Measurements from ENCODE around the gene CD276. TPM values are rescaled to one million over a fixed set of nuclear protein-coding genes. Genes with fewer than 3 reads are reported as not detected.

Gene CD276
- total RNA-seq, 2 experiments from 2014 or later = not detected

DNA sequence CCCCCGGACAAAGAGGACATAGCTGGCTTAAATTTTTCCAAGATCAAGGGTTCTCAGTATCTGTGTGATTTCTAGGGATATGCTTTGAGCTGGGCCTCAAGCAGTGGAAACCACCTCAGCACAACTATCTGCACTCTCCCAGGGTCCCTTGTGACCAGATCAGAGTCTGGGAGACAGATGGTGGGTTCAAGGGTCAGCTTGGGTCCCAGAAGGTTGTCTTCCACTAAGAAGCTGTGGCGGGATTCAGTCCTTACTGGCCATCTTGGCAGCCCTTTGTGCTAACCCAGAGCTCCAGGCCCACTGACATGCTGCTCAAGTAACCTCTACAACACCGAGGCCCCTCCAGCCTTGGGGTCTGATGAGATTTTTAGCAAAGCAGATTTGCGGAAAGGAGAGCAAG lies 66.3 kb downstream of the CD276 start:
- Mint-ChIP-seq H3K36me3 (ENCODE audit: low read depth) (no peaks in the 10 kb centered on the region), H3K27ac (no peak overlapping the region), H3K9me3 (ENCODE audit: insufficient read depth) (no peaks in the 10 kb centered on the region), H3K4me1 (ENCODE audit: low read depth) (no peaks in the 10 kb centered on the region), H3K4me3 (no peak overlapping the region), H3K27me3 (ENCODE audit: low read depth) (peaks cover 31% of the 10 kb centered on the region)
- CTCF ChIA-PET = no interaction called here
- ATAC-seq (no peak), DNase-seq (no peak)
- POLR2A ChIA-PET = no interaction called here

DNA sequence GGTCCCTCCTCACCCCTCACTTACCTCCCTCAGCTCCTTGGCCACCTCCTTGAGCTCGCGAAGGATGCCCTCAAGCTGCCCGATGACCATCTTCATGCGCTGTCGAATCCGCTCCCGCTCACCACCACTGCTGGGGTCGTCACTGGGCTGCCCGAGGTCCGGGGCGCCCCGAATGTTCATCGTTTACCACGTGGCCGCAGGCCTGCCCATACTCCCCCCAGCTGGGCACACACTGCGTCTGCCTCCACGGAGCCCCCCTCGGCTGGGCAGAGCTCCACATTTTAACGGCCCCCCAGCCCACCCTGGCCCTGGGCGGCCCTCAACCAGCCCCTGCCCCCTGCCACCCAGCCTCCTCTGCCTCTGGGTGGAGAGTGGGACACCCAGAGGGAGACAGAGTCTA lies 66.8 kb downstream of the CD276 start:
- DNase-seq (no peak), ATAC-seq (no peak)
- ChIA-PET POLR2A (no interaction called here), CTCF (no interaction called here)
- no peak overlapping the region for H3K4me3 Mint-ChIP-seq
- no peaks in the 10 kb centered on the region for H3K4me1 Mint-ChIP-seq (ENCODE audit: low read depth)
- no peaks in the 10 kb centered on the region for H3K9me3 Mint-ChIP-seq (ENCODE audit: insufficient read depth)
- no peaks in the 10 kb centered on the region for H3K36me3 Mint-ChIP-seq (ENCODE audit: low read depth)
- H3K27me3 Mint-ChIP-seq (ENCODE audit: low read depth) = peaks cover 36% of the 10 kb centered on the region
- H3K27ac Mint-ChIP-seq = no peak overlapping the region

DNA sequence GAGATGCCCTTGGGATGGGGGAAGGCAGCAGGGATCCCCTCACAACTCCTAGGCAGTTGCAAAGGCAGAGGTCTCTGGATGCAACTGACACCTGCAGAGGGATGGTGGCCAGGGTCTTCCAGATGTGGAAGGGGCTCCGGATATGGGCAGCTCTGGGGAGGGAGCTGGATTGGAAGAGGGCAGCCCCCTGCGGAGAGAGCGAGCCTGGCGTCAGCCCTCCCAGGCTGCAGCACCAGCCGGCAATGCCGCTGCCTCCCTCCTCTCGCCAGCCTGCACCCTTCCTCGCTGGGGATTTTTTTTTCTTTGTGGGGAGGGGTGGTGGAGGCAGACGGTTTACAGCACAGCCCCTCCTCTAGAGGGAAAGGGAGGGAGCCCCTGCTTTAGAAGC lies 67.3 kb downstream of the CD276 start:
- H3K9me3 Mint-ChIP-seq (ENCODE audit: insufficient read depth) = no peaks in the 10 kb centered on the region
- H3K4me1 Mint-ChIP-seq (ENCODE audit: low read depth) = no peaks in the 10 kb centered on the region
- ATAC-seq = no peak
- H3K4me3 Mint-ChIP-seq = no peak overlapping the region
- ChIA-PET CTCF (no interaction called here), POLR2A (no interaction called here)
- H3K27ac Mint-ChIP-seq = no peak overlapping the region
- H3K36me3 Mint-ChIP-seq (ENCODE audit: low read depth) = no peaks in the 10 kb centered on the region
- H3K27me3 Mint-ChIP-seq (ENCODE audit: low read depth) = peaks cover 42% of the 10 kb centered on the region
- DNase-seq = no peak

DNA sequence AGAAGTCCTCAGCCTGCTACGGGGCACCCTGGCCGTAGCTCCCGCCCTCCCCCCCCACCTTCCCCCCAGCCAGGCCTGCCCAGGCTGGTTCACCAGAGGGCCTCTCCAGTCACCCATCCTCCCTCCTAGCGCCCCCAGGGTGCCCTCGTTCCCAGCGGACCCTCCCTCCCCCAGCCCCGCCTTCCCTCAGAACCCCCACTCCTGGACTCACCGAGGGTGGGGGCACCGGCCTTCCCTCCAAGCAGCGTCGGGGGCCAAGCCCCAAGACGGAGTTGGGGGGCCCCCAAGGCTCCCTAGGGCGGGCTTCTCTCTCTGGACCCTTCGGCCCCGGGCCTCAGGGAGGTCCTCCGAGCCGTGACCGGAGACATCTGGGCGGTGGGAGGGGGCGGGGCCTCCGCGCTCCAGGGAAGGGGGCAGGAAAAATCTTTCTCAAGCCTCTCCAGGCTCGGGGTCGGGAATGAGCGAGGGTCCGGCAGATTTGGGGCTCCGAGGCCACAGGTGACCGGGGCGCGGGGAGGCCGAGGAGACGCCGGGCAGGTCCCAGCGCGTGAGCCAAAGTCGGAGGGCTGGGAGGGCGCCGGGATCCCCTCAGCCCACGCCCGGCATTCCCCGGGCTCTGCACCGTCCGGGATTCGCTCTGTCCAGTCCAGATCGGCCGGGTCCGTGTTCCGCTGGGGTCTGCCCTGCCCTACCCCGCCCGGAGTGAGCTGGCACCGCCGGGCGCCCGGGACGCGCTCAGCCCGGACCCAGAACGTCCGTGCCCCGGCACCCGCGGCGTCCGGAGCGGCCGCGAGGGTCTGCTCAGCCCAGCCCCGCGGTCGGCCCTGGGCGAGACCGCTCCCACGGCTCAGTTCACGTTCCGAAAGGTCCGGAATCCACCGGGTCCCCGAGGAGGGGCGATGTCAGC lies 68.0 kb downstream of the CD276 start:
- POLR2A ChIA-PET = no interaction called here
- DNase-seq = no peak
- H3K4me3 Mint-ChIP-seq = no peak overlapping the region
- no peak for ATAC-seq
- H3K27me3 Mint-ChIP-seq (ENCODE audit: low read depth) = peaks cover 46% of the 10 kb centered on the region
- CTCF ChIA-PET = no interaction called here
- H3K27ac Mint-ChIP-seq = no peak overlapping the region
- no peaks in the 10 kb centered on the region for H3K36me3 Mint-ChIP-seq (ENCODE audit: low read depth)
- no peaks in the 10 kb centered on the region for H3K9me3 Mint-ChIP-seq (ENCODE audit: insufficient read depth)
- H3K4me1 Mint-ChIP-seq (ENCODE audit: low read depth) = no peaks in the 10 kb centered on the region

DNA sequence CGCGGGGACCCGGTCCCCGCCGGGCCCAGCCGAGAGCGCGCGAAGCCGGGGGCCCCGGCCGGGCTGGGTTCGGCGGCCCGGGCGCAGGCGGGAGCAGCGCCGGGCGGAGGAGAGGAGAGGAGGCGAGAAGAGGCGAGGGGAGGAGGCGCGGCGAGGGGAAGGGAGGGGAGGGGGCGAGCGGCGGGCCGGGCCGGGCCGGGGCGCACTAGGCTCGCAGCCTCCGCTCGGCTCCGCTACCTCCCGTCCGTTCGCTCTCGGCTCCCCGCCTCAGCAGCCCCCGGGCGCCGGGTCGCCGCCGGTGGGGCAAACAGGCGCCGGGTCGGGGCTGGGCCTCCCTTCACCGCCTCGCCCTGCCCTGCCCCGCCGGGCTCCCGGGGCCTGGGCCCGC lies 68.6 kb downstream of the CD276 start:
- Mint-ChIP-seq H3K4me1 (ENCODE audit: low read depth) (no peaks in the 10 kb centered on the region), H3K9me3 (ENCODE audit: insufficient read depth) (no peaks in the 10 kb centered on the region), H3K27ac (no peak overlapping the region), H3K36me3 (ENCODE audit: low read depth) (no peaks in the 10 kb centered on the region), H3K27me3 (ENCODE audit: low read depth) (peaks cover 51% of the 10 kb centered on the region), H3K4me3 (no peak overlapping the region)
- POLR2A ChIA-PET = no interaction called here
- no peak for ATAC-seq
- DNase-seq = no peak
- CTCF ChIA-PET = no interaction called here

DNA sequence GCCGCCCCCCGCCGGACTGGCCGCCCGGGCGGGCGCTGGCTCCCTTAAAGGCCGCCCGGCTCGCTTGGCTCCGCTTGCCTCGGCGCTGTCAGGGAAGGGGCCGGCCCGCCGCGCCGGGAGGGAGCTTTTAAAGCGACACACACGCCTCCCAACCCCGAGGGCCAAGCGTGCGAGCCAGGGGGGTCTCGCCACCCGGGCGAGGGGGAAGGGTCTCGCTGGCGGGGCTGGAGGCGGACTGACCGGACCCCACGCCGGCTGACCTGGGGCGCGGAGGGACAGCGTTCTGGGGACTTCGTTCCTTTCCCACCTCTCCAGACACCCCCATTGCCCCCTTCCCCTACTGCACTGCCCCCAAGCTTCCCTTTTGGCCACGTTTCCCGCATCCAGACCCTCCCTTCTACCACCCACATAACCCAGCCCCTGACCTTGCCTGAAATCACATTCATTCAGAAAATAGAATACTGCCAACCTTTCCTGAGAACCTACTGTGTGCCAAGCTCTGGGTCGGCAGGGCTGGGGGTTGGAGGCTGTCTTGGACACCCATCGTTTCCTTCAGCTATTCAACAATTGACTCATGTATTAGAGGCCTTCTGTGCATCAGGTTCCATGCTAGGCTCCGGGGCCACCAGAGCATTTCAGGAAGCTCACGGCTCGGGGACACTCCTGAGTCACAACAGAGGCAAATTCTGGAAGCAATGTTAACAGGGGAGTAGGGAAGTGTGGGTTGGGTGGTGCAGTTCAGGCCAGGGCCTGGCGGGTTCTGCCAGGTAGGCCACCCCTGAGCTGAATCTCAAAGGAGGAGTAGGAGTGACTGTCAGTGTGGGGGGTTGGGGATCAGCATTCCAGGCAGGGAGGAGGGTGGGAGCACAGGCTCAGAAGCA lies 69.3 kb downstream of the CD276 start, which contains the start of gene INSYN1:
INSYN1 (minus strand) TSS at position 102 of the 881 bp plus-strand sequence. CDS start 2,221 bp downstream, outside the sequence.
- no peak within 1 kb of the TSS for H3K27ac Mint-ChIP-seq
- DNase-seq = no peak
- no peaks in the 10 kb centered on the region for H3K36me3 Mint-ChIP-seq (ENCODE audit: low read depth)
- ChIA-PET CTCF (no interaction called here), POLR2A (no interaction called here)
- peaks cover 53% of the 10 kb centered on the region for H3K27me3 Mint-ChIP-seq (ENCODE audit: low read depth)
- ATAC-seq = no peak
- no peaks in the 10 kb centered on the region for H3K9me3 Mint-ChIP-seq (ENCODE audit: insufficient read depth)
- no peaks in the 10 kb centered on the region for H3K4me1 Mint-ChIP-seq (ENCODE audit: low read depth)
- H3K4me3 Mint-ChIP-seq = no peak within 1 kb of the TSS

DNA sequence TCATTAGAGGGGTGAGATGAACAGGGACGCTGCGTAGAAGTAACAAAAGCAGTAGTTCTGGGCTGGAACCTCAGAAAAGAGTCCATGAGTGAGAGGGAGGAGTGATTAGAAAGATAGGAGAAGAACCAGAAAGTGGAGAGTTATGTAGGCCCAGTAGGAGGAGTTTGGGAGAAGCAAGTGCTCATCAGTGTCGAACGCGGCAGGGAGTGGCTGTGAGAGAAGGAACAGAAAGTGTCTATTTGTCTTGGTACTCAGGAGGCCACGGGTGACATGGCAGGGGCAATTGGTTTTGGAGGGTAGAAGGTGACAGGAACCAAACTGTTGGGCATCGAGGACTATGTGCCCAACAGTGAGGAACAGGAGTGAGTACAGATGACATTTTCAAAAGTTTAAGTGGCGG lies 70.3 kb downstream of the CD276 start:
- DNase-seq (no peak), ATAC-seq (no peak)
- POLR2A ChIA-PET = no interaction called here
- Mint-ChIP-seq H3K4me3 (no peak overlapping the region), H3K36me3 (ENCODE audit: low read depth) (no peaks in the 10 kb centered on the region), H3K4me1 (ENCODE audit: low read depth) (no peaks in the 10 kb centered on the region), H3K9me3 (ENCODE audit: insufficient read depth) (no peaks in the 10 kb centered on the region), H3K27ac (no peak overlapping the region), H3K27me3 (ENCODE audit: low read depth) (peaks cover 53% of the 10 kb centered on the region)
- CTCF ChIA-PET = no interaction called here

DNA sequence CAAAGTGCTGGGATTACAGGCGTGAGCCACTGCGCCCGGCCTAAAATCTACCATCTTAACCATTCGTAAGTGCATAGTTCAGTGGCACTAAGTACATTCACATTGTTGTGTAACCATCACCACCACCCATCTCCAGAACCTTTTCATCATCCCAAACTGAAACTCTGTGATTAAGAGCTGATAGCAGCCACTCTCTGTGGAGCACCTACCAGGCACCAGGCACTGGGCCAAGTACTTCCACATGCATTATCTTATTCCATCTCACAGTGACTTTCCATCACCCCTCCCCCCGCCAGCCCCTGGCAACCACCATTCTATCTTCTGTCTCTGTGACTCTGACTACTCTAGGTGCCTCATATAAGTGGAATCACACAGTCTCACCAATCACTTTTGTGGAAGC lies 71.3 kb downstream of the CD276 start:
- no peaks in the 10 kb centered on the region for H3K36me3 Mint-ChIP-seq (ENCODE audit: low read depth)
- no peak overlapping the region for H3K27ac Mint-ChIP-seq
- DNase-seq = no peak
- no peak for ATAC-seq
- ChIA-PET POLR2A (no interaction called here), CTCF (no interaction called here)
- no peak overlapping the region for H3K4me3 Mint-ChIP-seq
- H3K9me3 Mint-ChIP-seq (ENCODE audit: insufficient read depth) = no peaks in the 10 kb centered on the region
- H3K4me1 Mint-ChIP-seq (ENCODE audit: low read depth) = no peaks in the 10 kb centered on the region
- H3K27me3 Mint-ChIP-seq (ENCODE audit: low read depth) = peaks cover 47% of the 10 kb centered on the region

DNA sequence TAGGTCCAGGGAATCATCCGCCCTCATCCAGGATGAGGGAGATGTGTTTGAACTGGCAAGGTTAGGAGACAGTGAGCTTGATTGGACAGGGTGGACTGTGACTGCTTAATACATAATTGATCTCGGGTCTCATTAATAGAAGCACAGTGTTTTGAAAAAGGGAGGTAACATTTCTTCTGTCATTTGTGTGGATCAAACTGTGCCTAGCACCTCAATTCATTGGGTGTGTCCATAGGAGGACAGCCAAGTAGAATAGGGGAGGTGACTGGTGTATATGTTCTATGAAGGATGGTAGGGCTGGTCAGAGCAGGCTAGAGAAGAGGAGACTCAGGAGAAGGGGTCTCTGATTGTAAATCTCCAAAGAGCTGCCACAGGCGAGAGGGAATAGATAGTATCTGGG lies 71.8 kb downstream of the CD276 start:
- Mint-ChIP-seq H3K27me3 (ENCODE audit: low read depth) (peaks cover 42% of the 10 kb centered on the region), H3K4me1 (ENCODE audit: low read depth) (no peaks in the 10 kb centered on the region), H3K4me3 (no peak overlapping the region), H3K27ac (no peak overlapping the region), H3K36me3 (ENCODE audit: low read depth) (no peaks in the 10 kb centered on the region), H3K9me3 (ENCODE audit: insufficient read depth) (no peaks in the 10 kb centered on the region)
- no peak for DNase-seq
- POLR2A ChIA-PET = no interaction called here
- ATAC-seq = no peak
- CTCF ChIA-PET = no interaction called here

DNA sequence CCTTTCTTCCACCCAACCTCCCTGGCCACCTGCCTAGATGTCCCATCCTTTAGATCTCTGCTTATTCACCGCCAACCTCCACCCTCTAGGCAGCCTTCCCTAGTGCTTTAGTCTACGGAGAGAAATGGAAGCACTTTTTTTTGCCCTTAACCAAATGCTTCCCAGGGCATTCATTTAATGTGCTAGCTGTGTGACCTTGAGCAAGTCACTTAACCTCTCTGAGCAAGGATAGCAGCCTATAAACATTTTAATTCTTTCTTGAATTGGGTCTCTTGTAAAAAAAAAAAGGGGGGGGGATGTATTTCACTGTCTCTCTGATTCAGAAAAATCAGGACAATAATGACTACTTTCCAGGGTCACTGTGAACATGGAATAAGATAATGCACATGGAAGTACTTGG lies 72.2 kb downstream of the CD276 start:
- DNase-seq (no peak), ATAC-seq (no peak)
- Mint-ChIP-seq H3K27me3 (ENCODE audit: low read depth) (peaks cover 40% of the 10 kb centered on the region), H3K4me3 (no peak overlapping the region), H3K9me3 (ENCODE audit: insufficient read depth) (no peaks in the 10 kb centered on the region), H3K36me3 (ENCODE audit: low read depth) (no peaks in the 10 kb centered on the region), H3K4me1 (ENCODE audit: low read depth) (no peaks in the 10 kb centered on the region), H3K27ac (no peak overlapping the region)
- POLR2A ChIA-PET = no interaction called here
- CTCF ChIA-PET = interaction anchor here (1.4 kb wide), 1 partner anchor 12 kb away, joined by 3 read pairs; no protein-coding TSS in a partner anchor

DNA sequence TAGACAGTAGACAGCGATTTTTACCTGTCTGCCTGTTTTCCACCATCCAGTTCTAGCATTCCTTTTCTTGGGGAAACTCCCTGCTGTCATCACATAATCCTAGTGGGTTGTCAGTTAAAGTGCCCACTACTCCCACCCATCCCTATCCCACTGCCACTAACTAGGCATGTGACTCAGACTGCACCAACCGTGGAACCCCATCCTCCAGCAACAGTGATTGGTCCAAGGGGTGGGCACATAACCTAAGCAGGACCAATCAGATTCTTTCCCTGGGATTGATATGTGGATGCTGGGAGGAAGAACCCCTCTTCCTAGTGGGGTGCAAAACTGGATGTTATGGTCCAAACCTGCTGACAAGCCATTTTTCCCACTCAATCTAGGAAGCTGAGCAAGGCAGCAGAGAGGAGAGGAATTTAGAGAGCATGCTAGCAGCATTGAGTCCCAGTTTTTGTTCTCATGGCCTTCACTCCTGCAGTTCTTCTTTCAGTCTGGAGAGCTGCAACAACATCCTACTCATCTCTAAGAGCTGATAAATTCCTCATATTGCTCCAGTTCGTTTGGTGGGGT lies 72.8 kb downstream of the CD276 start:
- Mint-ChIP-seq H3K4me3 (no peak overlapping the region), H3K9me3 (ENCODE audit: insufficient read depth) (no peaks in the 10 kb centered on the region)
- CTCF ChIA-PET = interaction anchor here (1.4 kb wide), 1 partner anchor 11 kb away, joined by 3 read pairs; no protein-coding TSS in a partner anchor

DNA sequence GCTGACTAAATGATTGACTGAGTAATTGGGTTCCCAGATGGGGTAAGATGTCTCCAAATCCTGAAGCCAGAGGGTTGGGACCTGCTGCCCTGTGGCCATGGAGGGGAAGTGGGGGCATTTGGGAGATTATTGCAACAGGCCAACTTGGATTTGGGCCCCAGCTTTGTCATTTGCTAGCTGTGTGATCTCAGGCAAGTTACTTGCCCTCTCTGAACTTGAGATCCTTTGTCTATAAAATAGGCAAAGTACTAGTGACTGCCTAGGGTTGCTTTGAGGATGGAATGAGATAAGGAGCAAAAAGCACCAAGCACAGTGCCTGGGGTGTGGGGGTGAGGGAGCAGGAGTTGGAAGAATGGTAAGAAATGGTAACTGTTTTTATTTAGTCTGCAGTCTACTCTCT lies 73.4 kb downstream of the CD276 start:
- CTCF ChIA-PET = interaction anchor here (1.4 kb wide), 1 partner anchor 11 kb away, joined by 3 read pairs; no protein-coding TSS in a partner anchor
- H3K9me3 Mint-ChIP-seq (ENCODE audit: insufficient read depth) = no peaks in the 10 kb centered on the region
- DNase-seq = no peak

More for the DNA sequence above, 72.8 kb downstream of the CD276 start:
- ATAC-seq (no peak), DNase-seq (no peak)
- no peaks in the 10 kb centered on the region for H3K4me1 Mint-ChIP-seq (ENCODE audit: low read depth)
- peaks cover 39% of the 10 kb centered on the region for H3K27me3 Mint-ChIP-seq (ENCODE audit: low read depth)
- H3K36me3 Mint-ChIP-seq (ENCODE audit: low read depth) = no peaks in the 10 kb centered on the region
- POLR2A ChIA-PET = no interaction called here
- H3K27ac Mint-ChIP-seq = no peak overlapping the region

More for the DNA sequence above, 73.4 kb downstream of the CD276 start:
- H3K27ac Mint-ChIP-seq = no peak overlapping the region
- H3K4me3 Mint-ChIP-seq = no peak overlapping the region
- POLR2A ChIA-PET = no interaction called here
- H3K4me1 Mint-ChIP-seq (ENCODE audit: low read depth) = no peaks in the 10 kb centered on the region
- no peaks in the 10 kb centered on the region for H3K36me3 Mint-ChIP-seq (ENCODE audit: low read depth)
- H3K27me3 Mint-ChIP-seq (ENCODE audit: low read depth) = peaks cover 39% of the 10 kb centered on the region
- no peak for ATAC-seq
